GM19468 (cell line): ENCODE results near the gene KIF21B.

ENCODE experiments used
- ATAC-seq: cut with Tn5 transposase; IDR thresholded peaks from one replicate; pipeline ENCODE4 v1.9.1; 2021; ENCODE audit warnings: mild to moderate bottlenecking, moderate library complexity, moderate number of reproducible peaks; ENCODE audit not compliant: unreplicated experiment; ENCODE audit errors: extremely low read depth

Gene KIF21B

DNA sequence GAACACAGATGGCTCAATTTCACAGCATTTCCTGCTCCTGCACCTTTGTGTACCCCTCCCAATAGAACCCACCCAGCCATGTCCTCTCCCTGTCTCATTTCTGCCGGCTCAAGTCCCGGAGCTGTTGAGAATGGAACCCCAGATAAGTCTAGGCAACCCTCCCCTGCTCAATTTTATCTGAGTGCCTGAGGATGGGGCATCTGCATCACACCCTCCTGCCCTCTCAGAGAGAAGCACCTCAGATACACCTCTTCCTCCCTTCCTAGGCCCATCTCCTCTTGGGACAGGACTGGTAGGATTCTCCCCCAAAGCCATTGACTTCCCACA lies 1.1 kb downstream of the KIF21B start:
- ATAC-seq, result no peak

GRCh38 chr1:201021630-201022492 lies 1.7 kb downstream of the KIF21B start:
- ATAC-seq, result no peak

DNA sequence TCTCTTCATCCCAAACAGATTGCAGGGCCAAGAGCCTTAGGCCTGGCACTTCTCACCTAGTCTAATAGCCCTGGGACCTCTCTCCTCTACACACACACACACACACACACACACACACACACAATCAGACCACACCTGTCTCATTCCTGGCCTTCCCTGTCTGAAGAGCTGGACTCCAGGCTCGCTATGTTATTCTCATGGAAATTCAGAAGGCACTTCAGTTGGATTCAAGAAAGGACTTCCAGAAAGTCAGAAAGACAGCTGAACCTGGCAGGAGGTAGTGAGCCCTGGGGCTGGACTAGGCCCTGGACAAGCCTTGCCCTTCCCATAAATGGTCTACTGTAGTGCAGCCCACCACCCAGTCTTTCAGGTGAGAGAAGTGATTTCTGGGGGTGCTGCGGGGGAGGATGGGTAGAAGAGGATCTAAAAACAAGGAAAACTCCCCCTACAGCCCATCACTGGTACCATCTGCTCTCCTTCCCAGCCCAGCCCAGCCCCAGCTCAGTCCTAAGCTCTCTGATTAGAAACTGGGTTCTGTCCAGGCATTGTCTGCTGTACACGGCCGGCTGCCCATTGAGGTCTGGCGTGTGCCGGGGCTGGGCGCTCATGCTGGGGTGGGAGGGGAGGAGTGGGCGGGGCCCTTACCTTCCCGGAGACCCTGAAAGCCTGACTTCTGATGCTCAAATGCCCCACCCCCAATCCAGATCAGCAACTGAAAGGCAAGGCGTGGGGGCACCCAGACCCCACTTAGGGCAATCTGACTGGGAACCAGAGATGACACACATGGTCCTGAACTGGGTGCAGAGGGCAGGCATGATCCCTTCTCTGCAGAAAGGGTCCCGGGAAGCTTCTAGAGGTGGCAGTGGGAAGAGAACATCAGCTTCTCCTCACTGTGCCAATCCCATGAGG lies 2.5 kb downstream of the KIF21B start:
- ATAC-seq, result no peak

DNA sequence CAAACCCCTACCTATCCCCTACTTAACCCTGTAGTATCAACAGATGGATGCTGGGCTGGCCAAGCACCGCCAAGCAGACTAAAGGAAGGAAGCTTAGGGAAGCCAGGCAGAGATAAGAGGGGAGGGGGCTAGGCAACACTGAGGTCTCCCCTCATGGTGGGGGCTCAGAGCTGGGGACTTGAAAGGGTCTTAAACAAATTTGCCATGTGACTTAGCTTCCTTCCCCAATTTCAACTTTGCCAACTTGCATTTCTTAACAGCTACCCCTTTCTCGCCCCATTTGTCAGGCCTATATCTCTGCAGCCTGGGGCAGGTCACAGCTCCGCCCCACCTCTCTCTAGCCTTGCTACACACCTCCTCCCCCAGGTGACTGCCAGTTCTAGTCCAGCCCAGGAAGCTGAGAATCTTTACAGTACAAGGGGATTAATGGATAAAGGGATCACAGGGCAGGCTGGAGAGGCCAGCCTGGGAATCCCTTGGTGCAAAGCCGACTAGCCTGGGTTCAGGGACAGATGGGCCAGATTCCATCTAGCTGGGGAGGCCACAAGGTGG lies 3.4 kb downstream of the KIF21B start:
- ATAC-seq, result no peak

DNA sequence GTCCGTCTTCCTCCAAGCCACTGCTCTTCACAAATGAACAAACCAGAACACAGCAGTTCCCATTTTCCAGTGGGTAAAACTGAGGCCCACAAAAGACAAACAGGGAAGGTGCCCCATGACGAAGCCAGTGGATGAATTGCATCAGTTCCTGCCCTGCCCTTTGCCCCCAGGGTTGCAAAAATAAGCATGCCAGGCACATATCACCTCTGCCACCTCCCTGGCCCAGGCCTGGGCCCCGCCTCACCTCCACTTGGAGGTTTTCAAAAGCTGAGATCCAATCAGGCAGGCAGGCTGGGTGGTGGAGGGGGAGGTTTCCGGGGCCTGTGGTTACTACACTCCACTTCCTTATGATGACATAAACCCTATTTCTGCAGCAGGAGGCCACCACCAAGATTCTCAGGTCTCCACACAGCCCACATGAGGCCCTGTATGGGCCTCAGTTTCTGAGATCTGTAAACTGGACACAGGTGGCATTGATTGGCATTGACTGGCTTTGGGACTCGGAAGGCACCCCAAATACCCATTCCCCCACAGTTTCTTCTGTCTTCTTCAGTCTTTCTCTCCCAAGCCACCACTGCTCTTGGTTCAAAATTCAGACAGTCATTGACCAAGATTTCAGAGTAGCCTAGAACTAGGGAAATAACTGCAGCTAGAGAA lies 4.1 kb downstream of the KIF21B start:
- peak; percentile 35 for ATAC-seq

- no peak for ATAC-seq
Measured at GRCh38 chr1:201017828-201018163, 5.7 kb downstream of the KIF21B start.

DNA sequence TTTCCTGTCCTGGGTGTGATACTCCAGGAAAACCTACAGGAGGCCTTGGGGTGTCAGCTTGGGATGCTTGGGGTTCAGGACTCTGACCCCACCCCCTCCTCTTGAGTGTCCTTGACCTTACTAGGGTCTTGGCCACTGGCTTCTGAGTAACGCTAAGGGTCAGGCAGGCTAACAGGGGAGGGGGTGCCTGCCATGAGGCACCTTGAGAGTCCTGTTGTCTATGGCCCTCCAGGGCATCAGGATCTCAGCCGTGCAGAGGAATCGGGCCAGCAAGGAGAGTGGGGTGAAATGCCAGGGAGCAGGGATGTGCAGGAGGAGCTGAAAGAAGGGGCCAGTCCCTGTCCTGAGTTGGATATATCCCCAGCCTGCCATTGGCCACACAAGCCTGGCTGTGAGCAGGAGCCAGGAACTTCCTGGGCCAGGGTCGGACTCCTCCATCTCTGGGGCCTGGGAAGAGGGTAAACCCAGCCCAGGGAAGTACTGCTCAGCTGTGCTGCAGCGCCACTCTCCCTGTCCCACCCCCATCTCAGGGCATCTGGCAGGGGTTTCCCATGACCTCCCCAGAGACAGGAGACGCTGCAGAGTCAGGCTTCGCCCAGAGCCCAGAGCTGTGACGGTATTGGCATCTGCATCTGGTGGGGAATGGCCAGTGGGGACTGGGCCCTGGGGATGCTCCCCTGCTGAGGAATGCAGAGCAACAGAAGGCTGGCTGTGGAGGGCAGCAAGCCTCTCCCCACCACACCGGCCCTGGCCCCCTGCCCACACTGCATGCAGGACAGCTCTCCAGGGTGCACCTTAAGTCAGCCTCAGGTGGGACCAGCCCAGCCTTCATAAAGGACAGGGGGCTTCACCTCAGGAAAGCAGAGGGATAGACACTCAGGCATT lies 6.3 kb downstream of the KIF21B start:
- ATAC-seq, result no peak

DNA sequence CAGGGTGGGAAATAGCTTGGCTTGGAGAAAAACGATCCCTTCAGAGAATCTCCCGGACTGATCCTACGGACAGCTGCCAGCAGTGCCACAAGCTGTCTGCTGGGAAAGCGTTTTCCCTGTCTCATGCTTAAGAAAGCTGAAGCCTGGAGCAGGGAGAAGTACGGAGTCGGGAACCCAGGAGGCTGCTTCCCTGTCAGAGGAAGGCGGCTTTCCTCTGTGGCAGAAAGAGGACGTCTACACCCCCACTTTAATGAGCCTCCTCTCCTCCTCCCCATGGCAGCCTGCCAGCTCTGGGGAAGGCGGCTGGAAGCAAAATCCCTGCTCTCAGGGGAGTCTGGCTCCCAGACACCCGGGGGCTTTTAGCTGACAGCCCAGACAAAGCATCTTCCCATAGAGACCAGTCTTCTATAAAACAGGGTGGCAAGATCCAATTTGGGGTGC lies 7.3 kb downstream of the KIF21B start:
- no peak for ATAC-seq

DNA sequence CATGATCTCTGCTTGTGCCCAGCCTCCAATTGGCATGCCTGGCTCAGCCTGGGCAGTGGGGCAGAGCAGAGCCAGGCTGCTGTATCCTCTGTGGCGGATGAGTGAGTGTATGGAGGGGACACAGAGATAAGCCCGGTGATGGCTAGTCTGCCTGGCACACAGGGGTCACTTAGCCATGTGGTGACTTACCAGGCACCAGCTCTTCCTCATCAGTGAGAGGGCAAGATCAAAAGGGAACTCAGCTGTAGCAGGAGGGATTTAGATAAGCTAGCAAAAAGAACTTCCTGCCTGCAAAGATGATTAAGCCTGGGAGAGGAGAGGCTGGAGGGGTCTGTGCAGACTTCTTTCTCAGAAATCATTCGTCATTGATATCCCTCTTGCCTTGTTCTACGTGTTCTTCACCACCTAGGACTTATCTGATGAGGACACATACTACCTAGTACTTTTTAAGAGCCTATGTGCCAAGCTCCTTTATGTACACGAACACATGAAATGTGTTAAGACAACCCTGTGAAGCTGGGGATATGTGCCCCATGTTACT lies 7.9 kb downstream of the KIF21B start:
- ATAC-seq, result no peak

GRCh38 chr1:201014816-201015200 lies 8.7 kb downstream of the KIF21B start:
- ATAC-seq, result no peak

DNA sequence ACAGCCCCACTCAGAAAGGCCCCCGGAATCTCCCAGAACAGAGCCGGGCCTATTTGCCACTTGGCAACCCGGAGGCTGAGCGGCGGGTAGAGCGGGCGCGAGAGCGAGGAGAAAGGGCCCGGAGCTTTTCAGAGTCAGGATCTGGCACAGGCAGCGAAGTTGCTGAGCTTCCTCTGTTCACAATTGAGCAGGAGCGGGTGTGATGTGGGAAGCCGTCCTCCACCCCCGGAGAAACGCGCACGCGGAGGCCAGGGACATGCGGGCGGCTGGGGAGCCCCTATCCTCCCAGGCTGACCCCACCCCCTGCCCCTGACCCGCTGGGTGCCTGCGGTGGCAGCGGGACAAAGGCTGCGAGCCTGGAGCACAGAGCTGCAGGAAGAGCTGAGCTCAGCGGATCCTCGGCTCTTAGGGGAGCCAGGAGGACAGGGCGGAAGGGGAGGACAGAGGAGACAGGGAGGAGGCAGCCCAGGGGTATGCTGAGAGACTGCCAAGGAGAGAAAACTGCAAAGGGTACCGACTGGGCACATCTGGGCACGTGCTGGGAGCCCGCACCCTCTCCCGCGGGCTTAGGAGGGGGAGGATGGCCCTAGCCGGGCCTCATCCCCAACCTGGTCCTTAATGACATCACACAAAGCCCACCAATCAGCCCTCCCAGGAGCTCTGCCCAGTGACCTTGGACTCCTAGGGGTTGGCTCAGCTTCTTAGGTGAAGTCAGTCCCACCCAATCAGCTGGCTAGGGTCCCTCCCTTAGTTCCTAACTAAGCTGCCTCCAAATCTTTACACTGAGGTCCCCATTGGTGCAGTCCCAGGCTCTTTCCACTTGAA lies 9.3 kb downstream of the KIF21B start:
- no peak for ATAC-seq

GRCh38 chr1:201013031-201013485 lies 10.5 kb downstream of the KIF21B start:
- no peak for ATAC-seq

- no peak for ATAC-seq
Measured at GRCh38 chr1:201011616-201012015, 11.9 kb downstream of the KIF21B start.

GRCh38 chr1:201009962-201010645 lies 13.4 kb downstream of the KIF21B start:
- ATAC-seq, result no peak

GRCh38 chr1:201008666-201009360 lies 14.7 kb downstream of the KIF21B start:
- ATAC-seq, result no peak

DNA sequence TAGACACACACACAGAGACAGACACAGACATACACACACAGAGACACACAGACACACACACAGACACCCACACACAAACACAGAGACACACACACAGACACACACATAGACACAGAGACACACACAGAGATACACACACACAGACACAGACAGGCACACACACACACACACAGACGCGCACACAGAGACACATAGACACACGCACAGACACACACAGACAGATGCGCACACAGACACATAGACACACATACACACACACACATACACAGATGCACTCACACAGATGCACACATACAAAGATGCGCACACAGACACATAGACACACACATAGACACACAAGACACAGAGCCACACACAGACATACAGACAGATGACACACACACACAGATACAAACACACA lies 16.0 kb downstream of the KIF21B start:
- no peak for ATAC-seq

- ATAC-seq, result no peak
Measured at GRCh38 chr1:201006450-201006849, 17.1 kb downstream of the KIF21B start.
